ENCODE measurements around the gene LHPP.

Gene LHPP

GRCh38 chr10:124557648-124558338 lies 96.2 kb downstream of the LHPP start:
- no peak for DNase-seq (ENCODE audit: low read depth in 2 of 2)

DNA sequence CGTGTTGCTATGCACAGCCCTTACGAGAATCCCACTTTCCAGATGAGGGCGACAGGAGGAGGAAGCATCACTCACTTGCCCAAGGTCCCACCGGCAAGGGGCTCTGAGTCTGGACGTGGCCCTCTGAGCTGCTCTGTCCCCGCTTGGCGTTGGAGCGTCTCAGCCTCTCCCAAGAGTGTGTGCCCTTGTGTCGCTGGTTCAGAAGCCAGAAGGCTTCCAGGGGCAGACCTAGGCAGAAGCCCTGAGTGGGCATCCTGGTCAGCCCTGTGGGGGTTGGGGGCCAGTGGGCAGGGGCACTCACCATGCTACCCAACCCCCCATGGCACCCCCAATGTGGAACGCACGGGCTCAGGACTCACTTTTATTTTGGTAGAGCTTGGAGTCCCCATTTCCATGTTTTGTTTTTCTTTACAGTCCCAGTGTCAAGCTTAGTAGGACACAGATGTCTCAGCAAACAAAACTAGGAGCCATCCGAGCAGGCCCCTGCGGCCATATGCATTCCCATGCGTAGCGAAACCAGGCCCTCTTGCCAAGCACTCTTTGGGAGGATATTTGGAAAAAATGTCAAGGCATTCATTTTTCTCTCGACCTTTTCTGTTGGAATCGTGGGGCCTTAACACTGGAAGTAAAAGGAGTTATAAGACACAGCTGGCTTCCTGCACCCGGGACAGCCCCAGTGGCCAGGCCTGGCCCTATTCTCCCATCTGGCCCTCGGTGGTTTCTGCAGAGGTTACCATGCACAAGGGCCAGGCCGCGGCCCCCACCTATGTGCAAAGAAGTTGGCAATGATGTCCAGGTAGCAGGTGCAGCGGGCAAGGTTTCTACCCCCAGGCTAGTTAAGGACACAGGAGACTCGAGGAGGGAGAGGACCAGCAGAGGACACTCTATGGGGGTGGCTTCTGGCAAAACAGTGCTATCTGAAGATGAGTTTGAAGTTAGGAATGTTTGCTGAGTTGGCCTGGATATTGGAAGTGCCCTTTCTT lies 97.0 kb downstream of the LHPP start:
- DNase-seq (ENCODE audit: low read depth in 2 of 2) = no peak

- DNase-seq (ENCODE audit: low read depth in 2 of 2) = no peak
Measured at GRCh38 chr10:124559372-124560132, 97.9 kb downstream of the LHPP start.

DNA sequence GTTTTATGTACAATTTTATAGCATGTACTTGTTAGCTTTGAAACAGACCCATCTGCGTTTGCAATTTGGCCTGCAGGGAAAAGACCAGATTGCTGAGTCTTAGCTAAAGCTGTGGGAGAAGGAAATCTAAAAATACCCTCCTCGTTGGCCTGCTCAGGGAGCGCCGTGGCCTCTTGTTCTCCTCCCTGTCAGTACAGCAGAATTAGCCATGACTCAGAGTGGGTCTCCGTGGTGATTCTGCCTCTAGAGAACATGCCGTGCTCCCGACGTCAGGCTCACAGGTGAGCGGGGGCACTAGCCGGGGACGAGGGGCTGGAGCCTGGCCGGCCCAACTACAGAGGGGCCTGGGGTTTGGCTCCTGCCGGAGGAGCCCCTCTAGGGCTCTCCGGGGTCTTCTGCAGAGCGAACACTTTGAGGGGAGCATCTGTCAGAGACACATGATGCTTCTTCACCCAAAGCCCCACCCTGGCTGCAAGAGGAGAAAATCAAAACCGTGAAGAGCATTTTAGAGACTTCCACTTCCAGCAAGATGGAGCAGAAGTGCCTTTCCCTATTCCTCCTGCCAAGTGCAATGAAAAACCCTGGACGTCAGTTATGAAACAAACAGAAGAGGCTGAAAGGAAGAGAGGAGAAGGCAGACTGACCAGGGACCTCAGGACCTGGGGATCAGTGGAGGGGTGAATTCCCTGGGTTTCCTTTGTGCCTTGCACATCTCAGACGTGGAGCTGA lies 98.9 kb downstream of the LHPP start:
- no peak for DNase-seq (ENCODE audit: low read depth in 2 of 2)

DNA sequence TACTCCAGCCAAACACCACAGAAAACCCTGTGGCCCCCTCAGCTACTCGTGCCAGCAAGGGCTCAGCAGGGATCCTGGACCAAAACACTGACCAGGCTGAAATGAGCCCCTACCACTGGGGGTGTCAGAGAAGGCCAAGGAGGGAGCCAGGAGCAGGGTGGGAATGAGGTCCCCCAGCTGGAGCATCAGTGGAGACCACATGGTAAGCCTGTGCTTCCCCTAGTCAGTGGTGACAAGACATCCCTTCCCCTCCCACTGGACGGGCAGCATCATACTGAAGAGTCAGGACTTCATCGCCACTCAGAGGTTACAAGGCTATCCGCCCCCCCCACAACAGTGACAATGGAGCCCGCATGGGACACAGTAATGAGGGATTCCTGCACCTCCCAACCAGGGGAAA lies 99.6 kb downstream of the LHPP start:
- no peak for DNase-seq (ENCODE audit: low read depth in 2 of 2)

GRCh38 chr10:124562425-124563060 lies 100.9 kb downstream of the LHPP start:
- DNase-seq (ENCODE audit: low read depth in 2 of 2) = no peak

- no peak for DNase-seq (ENCODE audit: low read depth in 2 of 2)
Measured at GRCh38 chr10:124563320-124564040, 101.9 kb downstream of the LHPP start.

- no peak for DNase-seq (ENCODE audit: low read depth in 2 of 2)
Measured at GRCh38 chr10:124564881-124565280, 103.3 kb downstream of the LHPP start.

DNA sequence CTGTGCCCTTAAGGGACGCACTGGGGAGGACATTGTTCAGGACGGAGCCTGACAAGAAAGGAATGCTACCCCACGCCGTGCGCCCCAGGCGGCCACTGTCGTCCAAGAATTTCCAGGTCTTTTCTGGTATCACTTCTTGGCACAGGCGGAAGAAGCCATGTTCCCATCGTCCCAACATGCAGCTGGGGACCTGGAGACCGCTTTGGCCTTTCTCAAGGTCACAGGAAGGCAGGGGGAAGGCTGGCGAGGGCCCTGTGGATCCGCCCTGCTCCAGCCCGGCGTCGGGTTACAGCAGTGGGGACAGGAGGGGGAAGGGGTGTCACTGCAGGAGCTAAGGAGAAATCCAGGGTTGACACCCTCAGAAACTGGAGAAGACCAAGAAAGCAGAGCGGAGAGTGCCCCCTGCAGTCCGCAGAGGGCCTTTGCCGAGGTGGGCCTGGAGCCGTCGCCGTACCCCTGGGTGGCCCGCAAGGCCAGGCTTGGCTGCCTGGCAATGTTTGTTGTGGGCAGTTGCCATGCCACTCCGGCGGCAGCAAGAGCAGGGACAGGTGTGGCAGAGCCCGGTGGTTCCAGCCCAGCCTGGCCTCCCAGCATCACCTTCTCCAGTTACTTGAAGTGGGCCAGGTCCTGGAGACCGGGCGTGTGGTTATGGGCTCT lies 104.1 kb downstream of the LHPP start:
- no peak for DNase-seq (ENCODE audit: low read depth in 2 of 2)

- no peak for DNase-seq (ENCODE audit: low read depth in 2 of 2)
Measured at GRCh38 chr10:124566222-124566888, 104.7 kb downstream of the LHPP start.

GRCh38 chr10:124566981-124567835 lies 105.6 kb downstream of the LHPP start:
- DNase-seq (ENCODE audit: low read depth in 2 of 2) = no peak

- DNase-seq (ENCODE audit: low read depth in 2 of 2) = no peak
Measured at GRCh38 chr10:124568339-124568738, 106.7 kb downstream of the LHPP start.

DNA sequence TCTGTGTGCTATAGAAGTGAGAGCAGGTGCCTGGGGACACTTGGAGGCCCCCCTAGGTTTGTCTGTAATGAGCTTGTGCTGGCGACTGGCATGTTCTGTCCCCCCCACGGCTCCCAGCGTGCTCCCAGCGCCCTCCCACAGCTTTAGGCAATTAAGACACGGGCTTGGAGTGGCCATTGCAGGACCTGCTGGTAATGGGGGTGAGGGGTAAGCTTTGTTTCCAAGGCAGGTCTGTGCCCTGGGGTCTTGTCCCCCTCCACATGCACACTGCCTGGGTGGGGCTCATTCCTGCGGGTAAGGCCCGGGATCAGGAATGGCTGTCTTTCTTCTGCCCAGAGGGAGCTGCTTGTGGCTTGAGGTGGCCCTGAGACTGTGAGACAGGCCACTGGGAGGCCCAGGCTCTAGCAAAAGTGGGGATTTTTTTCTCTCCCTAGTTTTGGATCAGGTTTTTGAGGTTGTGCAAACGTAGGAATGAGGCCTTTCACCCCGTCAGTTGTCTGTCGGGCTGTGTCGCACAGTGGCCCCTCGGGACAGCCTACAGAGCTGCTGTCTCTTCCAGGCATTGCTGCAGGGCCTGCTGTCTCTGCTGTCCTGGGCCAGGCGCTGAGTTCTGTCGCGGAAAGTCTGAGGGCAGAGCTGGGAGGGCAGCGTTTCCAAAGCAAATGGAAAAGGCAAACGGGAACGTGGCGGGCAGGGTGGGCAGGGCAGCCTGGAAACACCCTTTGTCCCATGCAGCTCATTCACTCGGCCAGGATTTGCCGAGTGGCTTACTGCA lies 107.4 kb downstream of the LHPP start:
- DNase-seq (ENCODE audit: low read depth in 2 of 2) = no peak

DNA sequence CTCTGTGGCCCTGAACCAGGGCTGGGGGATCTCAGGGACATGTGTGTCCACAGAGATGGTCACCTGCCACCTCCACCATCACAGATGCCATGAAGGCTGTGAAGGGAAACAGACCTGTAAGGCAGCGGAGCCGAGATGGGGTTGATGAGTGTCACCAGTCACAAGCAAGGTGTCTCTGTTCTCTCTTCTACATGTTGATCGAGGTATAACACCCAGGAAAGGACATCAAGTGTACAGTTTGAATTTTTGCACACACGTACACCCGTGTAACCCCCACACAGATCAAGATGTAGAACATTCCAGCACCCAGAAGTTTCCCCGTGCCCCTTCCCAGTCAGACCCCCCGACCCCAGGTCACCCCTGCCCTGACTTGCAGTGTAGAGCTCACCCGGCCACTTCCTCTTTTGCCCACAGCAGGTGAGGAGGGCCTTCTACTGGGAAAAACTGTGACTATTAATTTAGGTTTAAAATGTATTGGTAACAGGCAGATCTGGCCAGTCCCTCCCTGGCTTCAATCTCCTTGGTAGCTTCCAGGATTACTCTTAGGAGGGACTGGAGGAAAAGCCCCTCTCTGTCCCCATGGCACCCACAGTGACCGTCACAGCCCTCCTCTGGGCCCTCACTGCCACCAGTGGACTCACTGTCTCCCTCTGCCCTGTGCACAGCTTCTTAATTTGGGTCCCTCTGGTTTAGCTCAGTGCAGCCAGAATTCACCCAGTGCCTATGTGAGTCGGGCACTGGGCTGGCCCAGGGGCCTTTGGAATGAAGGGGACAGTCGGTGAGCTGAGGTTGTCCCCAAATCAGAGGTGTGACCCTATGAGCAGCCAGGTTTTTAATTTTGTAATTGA lies 108.2 kb downstream of the LHPP start:
- no peak for DNase-seq (ENCODE audit: low read depth in 2 of 2)

DNA sequence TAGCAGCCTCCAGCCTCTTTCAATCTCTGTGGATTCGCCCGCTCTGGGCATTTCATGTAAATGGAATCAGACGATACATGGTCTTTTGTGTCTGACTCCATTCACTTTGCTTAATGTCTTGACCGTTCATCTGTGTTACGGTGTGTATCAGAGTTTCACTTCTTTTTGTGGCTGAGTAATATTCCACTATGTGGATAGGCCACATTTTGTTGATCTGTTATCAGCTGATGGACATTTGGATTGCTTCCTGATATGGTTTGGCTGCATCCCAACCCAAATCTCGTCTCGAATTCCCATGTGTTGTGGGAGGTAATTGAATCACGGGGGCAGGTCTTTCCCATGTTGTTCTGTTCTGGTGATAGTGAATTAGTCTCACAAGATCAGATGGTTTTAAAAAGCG lies 109.0 kb downstream of the LHPP start:
- DNase-seq (ENCODE audit: low read depth in 2 of 2) = no peak

DNA sequence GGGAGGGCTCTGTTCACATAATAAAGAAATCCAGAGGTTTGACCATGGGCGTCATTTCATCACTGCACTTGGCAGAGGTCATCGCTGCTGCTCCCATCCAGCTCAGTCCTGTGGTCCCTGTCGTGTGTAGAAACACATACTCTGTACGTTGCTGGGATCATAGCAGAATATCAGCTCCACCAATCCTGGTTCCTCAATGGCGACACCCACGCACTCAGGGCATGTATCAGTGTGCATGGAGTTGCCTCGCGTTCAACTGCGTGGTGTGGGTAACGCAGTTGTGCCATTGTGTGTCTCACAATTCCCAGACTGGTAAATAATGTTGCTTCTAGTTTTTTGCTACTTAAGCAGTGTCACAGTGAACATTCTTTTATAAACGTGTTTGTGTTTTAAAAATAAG lies 111.1 kb downstream of the LHPP start:
- DNase-seq (ENCODE audit: low read depth in 2 of 2) = no peak

All from stimulated activated CD4-positive, alpha-beta T cell treated with anti-CD3 and anti-CD28 coated beads, Interleukin-1b, Interleukin-23, amount 100 ng/mL, for 4 hours (primary cell).